Panc1 (cell line): ENCODE results near the gene FHIT. TPM values are rescaled to one million over a fixed set of nuclear protein-coding genes. Genes with fewer than 3 reads are reported as not detected.

Source experiments
- ATAC-seq: fragments of 200-7000 bp; cut with Tn5 transposase; 2 replicates; pipeline ENCODE4 v1.9.1; 2020; ENCODE audit warnings: mild to moderate bottlenecking, moderate library complexity
- BruUV-seq: library from RNA; stranded (reverse); fragments of 400-500 nt; replicated peaks from 2 replicates; lab custom pipeline; 2021; lab: Mats Ljungman, UMichigan
- CTCF ChIA-PET: fragments of 300-600 bp; sonication (Branson Sonifier 250); formaldehyde crosslinking; loops from one replicate; lab custom pipeline; 2022; ENCODE audit warnings: antibody characterized with exemption; lab: Charles Lee
- POLR2A ChIA-PET: fragments of 300-600 bp; sonication (Branson Sonifier 250); formaldehyde crosslinking; loops from one replicate; lab custom pipeline; 2022; ENCODE audit warnings: antibody characterized with exemption; lab: Charles Lee
- DNase-seq: peaks from one replicate; pipeline ENCODE4 v3.0.0-alpha.2; 2010; ENCODE audit warnings: low read depth, low spot score
- H3K27ac ChIP-seq: 2 replicates; pipeline ENCODE4 v1.5.1; 2011; ENCODE audit warnings: mild to moderate bottlenecking, low read length, inconsistent platforms
- H3K27me3 ChIP-seq: fragments of 200-500 bp; sonication (Bioruptor generic); 2 replicates; pipeline ENCODE4 v1.6.0; 2014; ENCODE audit warnings: low read length, inconsistent platforms; ENCODE audit not compliant: control insufficient read depth, insufficient read depth
- H3K36me3 ChIP-seq: fragments of 200-500 bp; sonication (Bioruptor generic); 2 replicates; pipeline ENCODE4 v1.5.1; 2014; ENCODE audit warnings: inconsistent platforms, mild to moderate bottlenecking, low read length, moderate library complexity; ENCODE audit not compliant: control insufficient read depth, insufficient read depth
- H3K4me1 ChIP-seq: 2 replicates; pipeline ENCODE4 v1.5.1; 2011; ENCODE audit warnings: inconsistent platforms, mild to moderate bottlenecking, low read length, moderate library complexity; ENCODE audit not compliant: control insufficient read depth, insufficient read depth
- H3K4me3 ChIP-seq, 2 experiments: 2 replicates each; pipeline ENCODE4 v1.5.1; 2011 to 2012; ENCODE audit warnings: low read depth in 2 of 2, low read length in 2 of 2, mild to moderate bottlenecking in 2 of 2, inconsistent platforms in 1 of 2, moderate library complexity in 1 of 2
- H3K9me3 ChIP-seq: fragments of 200-500 bp; sonication (Bioruptor generic); 2 replicates; pipeline ENCODE4 v1.5.1; 2014; ENCODE audit warnings: low read depth, mild to moderate bottlenecking, inconsistent platforms, low read length, moderate library complexity; ENCODE audit not compliant: control insufficient read depth, insufficient read depth
- CTCF ChIP-seq: fragments of 450-650 bp; IDR thresholded peaks from 2 replicates; pipeline ENCODE4 v1.5.1; 2017; ENCODE audit warnings: mild to moderate bottlenecking
- POLR2AphosphoS5 ChIP-seq: IDR thresholded peaks from 2 replicates; pipeline ENCODE4 v1.6.1; 2012; ENCODE audit warnings: mild to moderate bottlenecking, low read depth, low read length, moderate library complexity
- REST ChIP-seq, 2 experiments: IDR thresholded peaks; 2 replicates each; pipeline ENCODE4 v1.6.1; 2011 to 2012; ENCODE audit warnings: low read depth in 2 of 2, control low read depth in 1 of 2, low read length in 1 of 2, mild to moderate bottlenecking in 1 of 2, moderate library complexity in 1 of 2; ENCODE audit not compliant: insufficient read depth in 1 of 2
- SIN3A ChIP-seq: IDR thresholded peaks from 2 replicates; pipeline ENCODE4 v1.6.1; 2012; ENCODE audit warnings: low read depth, mild to moderate bottlenecking, low read length, moderate library complexity, borderline replicate concordance; ENCODE audit not compliant: insufficient read depth
- TCF7L2 ChIP-seq: IDR thresholded peaks from 2 replicates; pipeline ENCODE4 v1.6.1; 2011; ENCODE audit warnings: mild to moderate bottlenecking, low read depth, low read length, inconsistent platforms
- in situ Hi-C: cut with HindIII; loops from 2 replicates; pipeline ENCODE4 v1.10.0; 2016; ENCODE audit warnings: low sequenced_read_pairs, low pct_unique_long_range_greater_than_20kb
- intact Hi-C: fragments of 100-400 bp; cut with micrococcal nuclease; formaldehyde crosslinking; loops from one replicate; pipeline ENCODE4 v1.10.0; 2022; ENCODE audit not compliant: unreplicated experiment
- total RNA-seq: library from RNA; stranded (reverse); gene quantifications from one replicate; pipeline ENCODE4 v1.2.1, GENCODE V29; 2021; ENCODE audit not compliant: unreplicated experiment

Gene FHIT
- total RNA-seq, 1 experiment from 2014 or later = 2.2 TPM

- no peaks in the 10 kb centered on the region for H3K27me3 ChIP-seq
- no peaks in the 10 kb centered on the region for H3K36me3 ChIP-seq
- DNase-seq = no peak
- H3K4me3 ChIP-seq = no peak overlapping the region
- in situ Hi-C loops = no loop called here
- ChIA-PET POLR2A (no interaction called here), CTCF (no interaction called here)
- TF ChIP-seq CTCF (no peak), TCF7L2 (no peak)
- no peak overlapping the region for H3K27ac ChIP-seq
- intact Hi-C loops = no loop called here
- no peaks in the 10 kb centered on the region for H3K9me3 ChIP-seq
- BruUV-seq = no TSS peak
- H3K4me1 ChIP-seq = no peaks in the 10 kb centered on the region
- no peak for ATAC-seq
Measured at GRCh38 chr3:60011218-60011617, 1240.0 kb downstream of the FHIT start.

GRCh38 chr3:60010781-60011180 is 1240.5 kb downstream of the FHIT start:
- DNase-seq (no peak), ATAC-seq (no peak)
- in situ Hi-C loops (no loop called here), intact Hi-C loops (no loop called here)
- no peak overlapping the region for H3K27ac ChIP-seq
- TF ChIP-seq REST (IDR thresholded peaks at IDR 0.05; ENCODE audit: insufficient read depth in 1 of 2, low read depth in 2 of 2, low read length in 1 of 2) = no peak
- no peak for TF ChIP-seq SIN3A
- no peak for TF ChIP-seq TCF7L2
- TF ChIP-seq POLR2AphosphoS5 = no peak
- no peak for TF ChIP-seq CTCF
- no peaks in the 10 kb centered on the region for H3K36me3 ChIP-seq
- H3K4me1 ChIP-seq = no peaks in the 10 kb centered on the region
- ChIA-PET POLR2A (no interaction called here), CTCF (no interaction called here)
- no peaks in the 10 kb centered on the region for H3K9me3 ChIP-seq
- H3K27me3 ChIP-seq = no peaks in the 10 kb centered on the region
- no peak overlapping the region for H3K4me3 ChIP-seq
- no TSS peak for BruUV-seq
